Omental fat pad (tissue), 4 donors: Measurements from ENCODE around the gene CIROP. TPM values are rescaled to one million over a fixed set of nuclear protein-coding genes. Genes with fewer than 3 reads are reported as not detected.
A peak's percentile ranks its signal among the peaks of the same experiment; 100 is the strongest.

Experiments used
- ATAC-seq: fragments of 150-250 bp; one replicate; pipeline ENCODE4 v1.9.1; 2016; ENCODE audit warnings: mild to moderate bottlenecking, moderate library complexity; ENCODE audit not compliant: low FRiP score
- DNase-seq: peaks from one replicate; pipeline ENCODE4 v3.0.0-alpha.2; 2019; ENCODE audit warnings: low spot score
- CTCF ChIP-seq, 3 donors: fragments of 450-650 bp; IDR thresholded peaks; one replicate each; pipeline ENCODE4 v1.5.1; 2016 to 2017; ENCODE audit warnings: antibody characterized with exemption in 3 of 3, mild to moderate bottlenecking in 3 of 3, moderate library complexity in 2 of 3
- total RNA-seq, 4 donors: library from RNA; depleted of rRNA; stranded (reverse); fragments of >200 nt; gene quantifications; one replicate each; pipeline ENCODE4 v1.1.0, GENCODE V29; 2016

CIROP gene
- total RNA-seq, 4 donors from 2014 or later: 0.25 TPM; not detected in 3

GRCh38 chr14:23058654-23059504, 45.9 kb downstream of the CIROP start:
- ATAC-seq (no peak), DNase-seq (no peak)

DNA sequence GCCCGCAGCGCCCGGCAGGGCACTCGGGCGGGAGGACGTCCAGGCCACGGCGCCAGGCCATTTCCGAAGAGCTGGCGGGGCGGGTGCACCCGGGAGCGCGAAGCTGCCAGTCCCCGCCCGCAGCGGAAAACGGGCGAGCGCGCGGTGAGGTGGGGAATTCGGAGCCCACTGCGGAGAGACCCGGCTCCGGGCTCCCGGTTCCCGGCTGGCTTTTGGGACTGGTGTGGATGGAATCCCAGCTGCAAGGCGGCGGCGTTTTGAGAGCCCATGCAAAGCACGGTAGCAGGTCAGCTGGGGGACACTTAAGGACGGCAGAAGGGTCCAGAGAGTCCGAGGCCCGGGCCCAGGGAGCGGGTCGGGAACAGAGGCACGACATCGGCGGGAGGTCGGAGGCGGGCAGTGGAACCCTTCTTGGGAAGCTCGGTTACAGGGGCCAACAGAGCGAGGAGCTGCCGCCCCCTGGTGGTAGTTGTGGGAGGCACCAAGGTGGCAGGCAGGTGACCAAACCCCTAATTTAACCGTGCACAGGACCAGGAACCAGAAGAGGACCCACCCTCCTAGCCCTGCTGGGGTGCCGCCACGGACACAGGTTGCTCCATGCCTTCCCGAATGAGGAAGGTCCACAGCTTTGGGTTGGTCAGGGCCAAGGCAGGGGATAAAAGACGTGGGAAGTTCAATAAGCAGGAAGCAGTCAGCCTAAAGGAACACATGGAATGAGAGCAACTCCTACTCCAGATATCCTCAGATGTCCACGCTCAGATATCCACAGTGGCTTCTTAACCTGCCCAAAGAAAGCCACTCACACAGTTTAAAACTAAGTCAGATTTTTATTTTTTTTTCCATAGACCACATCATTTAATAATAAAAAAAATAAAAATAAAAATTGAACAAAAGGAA, 46.8 kb downstream of the CIROP start:
- DNase-seq (peak; percentile 66), ATAC-seq (peak; percentile 69)
- peak in 2 of 3 donors; percentile 3 to 90 for TF ChIP-seq CTCF (IDR thresholded peaks at IDR 0.05)

More at GRCh38 chr14:23058654-23059504, 45.9 kb downstream of the CIROP start:
- no peak for TF ChIP-seq CTCF (IDR thresholded peaks at IDR 0.05)

- no peak for DNase-seq
- ATAC-seq: peak; percentile 67
- no peak for TF ChIP-seq CTCF (IDR thresholded peaks at IDR 0.05)
Observed at GRCh38 chr14:23056956-23057756, 47.6 kb downstream of the CIROP start, which contains the start of gene CDH24. Gene CDH24, minus strand, starts transcription at chr14:23057520. Its CDS starts 1,787 bp downstream, at chr14:23055733.

DNA sequence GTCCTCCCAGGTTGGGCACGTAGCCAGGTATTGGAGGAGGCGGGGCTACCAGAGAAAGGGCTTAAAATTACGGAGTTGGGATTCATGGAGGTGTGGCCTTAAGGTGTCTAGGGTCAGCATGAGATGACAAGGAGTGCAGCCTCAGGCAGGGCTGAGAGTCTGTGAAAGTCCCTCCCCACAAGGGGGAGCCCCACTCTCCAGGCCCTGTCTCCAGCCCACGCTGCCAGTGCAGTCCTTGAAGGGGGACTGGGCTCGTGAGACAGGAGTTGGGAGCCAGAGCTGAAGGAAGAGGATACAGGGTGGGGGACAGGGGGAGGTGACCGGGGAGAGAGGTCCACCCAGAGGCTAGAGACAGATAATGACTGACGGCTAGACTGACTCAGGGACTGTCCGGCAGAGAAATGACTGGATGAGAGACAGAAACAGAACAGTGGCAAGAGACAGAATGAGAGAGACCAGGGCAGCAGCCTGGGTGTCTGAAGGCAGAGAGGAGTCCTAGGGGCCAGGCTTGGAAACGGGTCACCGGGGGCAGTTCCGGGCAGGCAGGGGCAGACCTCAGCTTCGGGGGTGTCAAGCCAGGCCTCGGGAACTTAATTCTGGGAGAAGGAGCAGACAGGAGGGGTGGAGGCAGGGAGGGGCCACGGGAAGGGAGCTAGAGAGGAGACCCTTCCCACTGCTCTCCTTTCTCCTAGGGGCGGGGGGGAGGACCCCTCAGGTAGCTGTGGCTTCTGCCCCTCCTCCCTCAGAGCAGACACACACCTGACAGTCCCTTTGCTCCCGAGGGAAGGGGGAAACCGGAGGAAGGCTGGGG, 48.4 kb downstream of the CIROP start:
- peak; percentile 66 for ATAC-seq
- no peak for DNase-seq
- TF ChIP-seq CTCF (IDR thresholded peaks at IDR 0.05): peak in 2 of 3 donors; percentile 36 to 61

- TF ChIP-seq CTCF (IDR thresholded peaks at IDR 0.05): no peak
- no peak for ATAC-seq
- no peak for DNase-seq
Observed at GRCh38 chr14:23055621-23056144, 49.1 kb downstream of the CIROP start.
